ENCODE measurements around the gene HACD2. TPM values are rescaled to one million over a fixed set of nuclear protein-coding genes. Genes with fewer than 3 reads are reported as not detected.

The HACD2 gene
- total RNA-seq, 1 donor from 2014 or later = 42.8 TPM

- Histone ChIP-seq H3K9me3 (no peaks in the 10 kb centered on the region), H3K4me3 (no peak overlapping the region), H3K36me3 (peaks cover 86% of the 10 kb centered on the region), H3K27me3 (ENCODE audit: low read depth) (no peaks in the 10 kb centered on the region), H3K4me1 (peaks cover 11% of the 10 kb centered on the region), H3K27ac (no peak overlapping the region)
- DNase-seq (no peak), ATAC-seq (no peak)
- intact Hi-C loops (cut with DNase I) = no loop called here
- no peak for TF ChIP-seq CTCF (IDR thresholded peaks at IDR 0.05)
Measured at GRCh38 chr3:123628996-123629746, 44.3 kb upstream of the HACD2 start.

DNA sequence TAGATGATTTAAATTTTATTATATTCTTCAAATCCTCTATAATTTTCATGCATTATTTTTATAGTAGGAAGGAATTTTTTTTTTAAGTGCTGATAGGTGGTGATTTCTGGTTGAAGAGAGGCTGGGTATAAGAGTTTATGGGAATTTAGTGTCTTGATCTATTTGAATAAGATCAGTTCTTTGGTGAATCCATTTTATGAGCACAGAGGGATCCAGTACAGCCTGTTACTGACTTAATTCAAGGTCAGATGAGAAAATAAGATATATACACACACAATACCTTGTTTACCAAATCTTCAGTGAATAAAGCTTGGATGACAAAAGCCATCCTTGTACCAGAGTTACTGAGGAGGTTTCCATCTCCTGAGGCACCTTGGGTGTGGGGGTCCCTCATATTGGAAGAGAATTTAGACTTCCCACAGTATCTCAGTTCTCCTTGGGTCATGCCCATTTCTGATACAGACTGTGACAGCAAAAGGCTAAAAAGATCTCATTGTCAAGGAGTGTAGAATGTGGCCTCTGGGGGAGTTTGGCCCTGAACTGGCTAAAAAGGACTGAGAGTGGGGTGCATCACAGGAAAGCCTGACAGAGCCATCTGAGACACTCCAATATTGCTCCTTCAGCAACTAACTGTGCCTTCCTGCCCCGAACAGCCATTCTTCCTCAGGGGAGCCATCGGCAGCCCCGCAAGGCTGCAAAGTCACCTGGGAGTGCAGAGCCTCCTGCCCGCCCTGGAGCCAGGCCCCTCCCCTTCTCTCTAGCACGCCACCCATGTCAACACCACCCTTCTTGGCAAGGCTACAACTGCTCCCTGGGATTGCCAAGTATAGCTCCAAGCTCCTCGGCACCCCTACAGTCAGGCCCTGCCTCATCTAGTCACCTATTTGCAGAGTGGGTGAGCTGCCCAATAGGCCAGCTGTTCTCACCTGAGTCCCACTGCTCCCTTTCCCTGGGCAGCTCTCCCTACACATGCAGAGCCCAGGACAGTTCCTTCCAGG is 43.1 kb upstream of the HACD2 start:
- Histone ChIP-seq H3K27ac (no peak overlapping the region), H3K36me3 (peaks cover 79% of the 10 kb centered on the region), H3K27me3 (ENCODE audit: low read depth) (no peaks in the 10 kb centered on the region), H3K4me1 (peaks cover 5% of the 10 kb centered on the region), H3K4me3 (no peak overlapping the region), H3K9me3 (no peaks in the 10 kb centered on the region)
- ATAC-seq = peak; percentile 57 to 64
- TF ChIP-seq CTCF (IDR thresholded peaks at IDR 0.05) = no peak
- DNase-seq = no peak
- intact Hi-C loops (cut with DNase I) = no loop called here

- intact Hi-C loops (cut with DNase I) = no loop called here
- ATAC-seq (no peak), DNase-seq (no peak)
- no peak overlapping the region for H3K27ac ChIP-seq
- H3K27me3 ChIP-seq (ENCODE audit: low read depth) = no peaks in the 10 kb centered on the region
- peaks cover 81% of the 10 kb centered on the region for H3K36me3 ChIP-seq
- no peaks in the 10 kb centered on the region for H3K4me1 ChIP-seq
- TF ChIP-seq CTCF (IDR thresholded peaks at IDR 0.05) = no peak
- no peak overlapping the region for H3K4me3 ChIP-seq
- no peaks in the 10 kb centered on the region for H3K9me3 ChIP-seq
Measured at GRCh38 chr3:123626881-123627280, 42.0 kb upstream of the HACD2 start.

- Histone ChIP-seq H3K27ac (no peak overlapping the region), H3K36me3 (peaks cover 69% of the 10 kb centered on the region), H3K9me3 (no peaks in the 10 kb centered on the region), H3K4me1 (peaks cover 6% of the 10 kb centered on the region), H3K4me3 (no peak overlapping the region), H3K27me3 (ENCODE audit: low read depth) (no peaks in the 10 kb centered on the region)
- no peak for ATAC-seq
- no peak for DNase-seq
- intact Hi-C loops (cut with DNase I) = no loop called here
- TF ChIP-seq CTCF (IDR thresholded peaks at IDR 0.05) = no peak
Measured at GRCh38 chr3:123624302-123624701, 39.4 kb upstream of the HACD2 start.

- no peak overlapping the region for H3K27ac ChIP-seq
- DNase-seq = no peak
- intact Hi-C loops (cut with DNase I) = no loop called here
Measured at GRCh38 chr3:123623346-123623880, 38.6 kb upstream of the HACD2 start.

More at GRCh38 chr3:123623346-123623880, 38.6 kb upstream of the HACD2 start:
- ATAC-seq = no peak
- Histone ChIP-seq H3K4me1 (peaks cover 14% of the 10 kb centered on the region), H3K9me3 (no peaks in the 10 kb centered on the region), H3K4me3 (no peak overlapping the region), H3K27me3 (ENCODE audit: low read depth) (no peaks in the 10 kb centered on the region), H3K36me3 (peaks cover 61% of the 10 kb centered on the region)
- TF ChIP-seq CTCF (IDR thresholded peaks at IDR 0.05) = no peak
